HEK293 (cell line): ENCODE results near the gene ARHGAP6.

Experiments
- CTCF ChIA-PET: fragments of 350-600 bp; formaldehyde crosslinking; extraction: SDS; loops from one replicate; lab custom pipeline; 2021; ENCODE audit warnings: antibody characterized with exemption; lab: Yijun Ruan, JAX
- POLR2A ChIA-PET: fragments of 300-600 bp; formaldehyde crosslinking; extraction: SDS; loops from one replicate; lab custom pipeline; 2020; ENCODE audit warnings: antibody characterized with exemption, inconsistent platforms; lab: Yijun Ruan, JAX
- H3K27ac ChIP-seq: fragments of 200-500 bp; sonication (Bioruptor generic); 2 replicates; pipeline ENCODE4 v1.5.1; 2014; ENCODE audit warnings: low read depth, low read length, control low read depth, inconsistent platforms; ENCODE audit errors: extremely low read depth
- H3K36me3 ChIP-seq, 2 experiments: fragments of 200-500 bp in 1 of 2; sonication (Bioruptor generic) in 1 of 2; 1 replicate in 1 of 2; 2 replicates in 1 of 2; pipeline ENCODE4 v1.5.1; 2014 to 2017; ENCODE audit warnings: inconsistent platforms in 2 of 2, low read length in 2 of 2; ENCODE audit not compliant: control insufficient read depth in 2 of 2, insufficient read depth in 1 of 2
- H3K4me1 ChIP-seq: fragments of 200-500 bp; sonication (Bioruptor generic); 2 replicates; pipeline ENCODE4 v1.5.1; 2014; ENCODE audit warnings: mild to moderate bottlenecking, low read length, inconsistent platforms; ENCODE audit not compliant: control insufficient read depth, insufficient read depth
- H3K4me3 ChIP-seq: 2 replicates; pipeline ENCODE4 v1.5.1; 2011; ENCODE audit warnings: low read depth, mild to moderate bottlenecking, control low read depth, low read length, moderate library complexity
- H3K9me3 ChIP-seq: fragments of 200-500 bp; sonication (Bioruptor generic); 2 replicates; pipeline ENCODE4 v1.5.1; 2014; ENCODE audit warnings: low read depth, low read length, inconsistent platforms; ENCODE audit not compliant: control insufficient read depth, insufficient read depth
- HOXD13 ChIP-seq: sonication (generic); formaldehyde crosslinking; IDR thresholded peaks from 2 replicates; pipeline ENCODE4 v1.8.0; 2022; ENCODE audit warnings: missing genetic modification reagents, borderline replicate concordance
- KLF10 ChIP-seq: fragments of 450-650 bp; IDR thresholded peaks from 2 replicates; pipeline ENCODE4 v1.5.1; 2018; ENCODE audit warnings: missing biosample characterization, mild to moderate bottlenecking, missing genetic modification characterization
- ZBTB20 ChIP-seq: fragments of 450-650 bp; formaldehyde crosslinking; IDR thresholded peaks from 2 replicates; pipeline ENCODE4 v1.5.1; 2016; ENCODE audit warnings: missing biosample characterization, missing genetic modification characterization
- ZNF132 ChIP-seq: fragments of 450-650 bp; formaldehyde crosslinking; IDR thresholded peaks from 2 replicates; pipeline ENCODE4 v1.5.1; 2017; ENCODE audit warnings: missing biosample characterization, missing genetic modification characterization, borderline replicate concordance
- ZNF133 ChIP-seq: fragments of 450-650 bp; formaldehyde crosslinking; IDR thresholded peaks from 2 replicates; pipeline ENCODE4 v1.5.1; 2016; ENCODE audit warnings: missing biosample characterization, missing genetic modification characterization
- ZNF184 ChIP-seq: fragments of 450-650 bp; IDR thresholded peaks from 2 replicates; pipeline ENCODE4 v1.5.1; 2018; ENCODE audit warnings: missing biosample characterization, mild to moderate bottlenecking, missing genetic modification characterization
- ZNF274 ChIP-seq, 2 experiments: fragments of 200-500 bp in 1 of 2; fragments of 450-650 bp in 1 of 2; sonication (Bioruptor generic) in 1 of 2; formaldehyde crosslinking in 1 of 2; IDR thresholded peaks; 2 replicates each; pipeline versions ENCODE4 v1.5.1 to v1.6.1; 2014 to 2016; ENCODE audit warnings: borderline replicate concordance in 1 of 2, inconsistent platforms in 1 of 2, low read length in 1 of 2, missing biosample characterization in 1 of 2, missing genetic modification characterization in 1 of 2
- ZNF354C ChIP-seq: fragments of 450-650 bp; formaldehyde crosslinking; IDR thresholded peaks from 2 replicates; pipeline ENCODE4 v1.5.1; 2016; ENCODE audit warnings: missing biosample characterization, missing genetic modification characterization, low read depth, borderline replicate concordance
- ZNF501 ChIP-seq: fragments of 450-650 bp; formaldehyde crosslinking; IDR thresholded peaks from 2 replicates; pipeline ENCODE4 v1.5.1; 2016; ENCODE audit warnings: missing biosample characterization, missing genetic modification characterization
- ZNF600 ChIP-seq: fragments of 450-650 bp; formaldehyde crosslinking; IDR thresholded peaks from 2 replicates; pipeline ENCODE4 v1.5.1; 2016; ENCODE audit warnings: missing biosample characterization, missing genetic modification characterization
- TF ChIP-seq, protein P1 (sequence below): fragments of 450-650 bp; formaldehyde crosslinking; IDR thresholded peaks from 2 replicates; pipeline ENCODE4 v1.5.1; 2016; ENCODE audit warnings: missing biosample characterization, missing genetic modification characterization, borderline replicate concordance
- TF ChIP-seq, protein P2 (sequence below): fragments of 450-650 bp; formaldehyde crosslinking; IDR thresholded peaks from 2 replicates; pipeline ENCODE4; 2016; ENCODE audit warnings: missing biosample characterization, missing genetic modification characterization
- TF ChIP-seq, protein P3 (sequence below): fragments of 450-650 bp; formaldehyde crosslinking; IDR thresholded peaks from 2 replicates; pipeline ENCODE4 v1.5.1; 2016; ENCODE audit warnings: missing biosample characterization, missing genetic modification characterization
- TF ChIP-seq, protein P4 (sequence below): fragments of 450-650 bp; formaldehyde crosslinking; IDR thresholded peaks from 2 replicates; pipeline ENCODE4 v1.5.1; 2017; ENCODE audit warnings: missing biosample characterization, missing genetic modification characterization
- TF ChIP-seq, protein P5 (sequence below): fragments of 450-650 bp; formaldehyde crosslinking; IDR thresholded peaks from 2 replicates; pipeline ENCODE4 v1.5.1; 2016; ENCODE audit warnings: missing biosample characterization, missing genetic modification characterization
- TF ChIP-seq, protein P6 (sequence below): fragments of 450-650 bp; formaldehyde crosslinking; conservative IDR thresholded peaks from 2 replicates; pipeline ENCODE4 v1.5.1; 2016; ENCODE audit warnings: low read depth, missing biosample characterization, missing genetic modification characterization

ARHGAP6 gene

DNA sequence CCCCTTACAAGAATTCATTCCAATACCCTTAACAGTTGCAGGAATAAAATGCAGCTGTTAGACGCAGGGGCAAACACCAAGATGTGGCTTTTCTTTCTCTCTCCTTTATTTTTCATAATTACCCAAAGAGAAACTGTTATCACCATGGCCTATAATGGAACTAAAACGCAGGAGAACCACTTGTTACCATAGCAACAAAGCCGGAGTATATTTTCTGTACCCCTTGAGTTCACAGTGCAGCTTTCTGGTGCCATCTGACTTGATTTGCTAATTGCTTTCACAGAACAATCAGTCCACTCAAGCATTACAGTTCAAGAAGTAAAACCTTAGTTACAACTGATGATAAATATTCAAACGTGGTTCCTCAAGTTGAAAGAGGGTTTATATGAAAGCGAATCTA lies 214.6 kb downstream of the ARHGAP6 start (continued):
- TF ChIP-seq KLF10 (tag by site-specific recombination) (no peak), ZNF184 (tag by site-specific recombination) (no peak), ZNF501 (no peak), ZNF354C (tag by site-specific recombination) (no peak)

DNA sequence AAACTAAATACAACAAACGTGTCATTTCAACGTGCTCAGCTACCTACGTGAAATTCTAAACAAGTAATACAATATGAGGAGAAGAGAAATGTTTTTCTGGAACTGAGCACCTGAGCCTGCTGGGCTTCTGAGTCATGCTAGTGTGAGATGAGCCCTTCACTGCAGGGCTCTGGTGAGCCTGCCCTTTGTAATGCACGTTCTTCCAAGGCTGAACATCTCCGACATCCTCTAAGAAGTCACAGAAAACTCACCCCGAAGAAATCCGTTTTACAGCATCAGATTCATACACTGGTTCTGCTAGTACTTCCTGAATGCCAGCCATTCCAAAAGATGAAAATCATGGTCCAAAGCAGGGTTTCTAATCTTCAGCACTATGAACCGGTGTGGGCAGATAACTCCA lies 215.4 kb downstream of the ARHGAP6 start:
- ChIA-PET CTCF (no interaction called here), POLR2A (no interaction called here)
- no peak overlapping the region for H3K4me3 ChIP-seq
- no peaks in the 10 kb centered on the region for H3K9me3 ChIP-seq
- H3K4me1 ChIP-seq, result no peaks in the 10 kb centered on the region
- no peak overlapping the region for H3K27ac ChIP-seq
- TF ChIP-seq ZNF133 (tag by site-specific recombination), result no peak
- no peaks in the 10 kb centered on the region for H3K36me3 ChIP-seq

DNA sequence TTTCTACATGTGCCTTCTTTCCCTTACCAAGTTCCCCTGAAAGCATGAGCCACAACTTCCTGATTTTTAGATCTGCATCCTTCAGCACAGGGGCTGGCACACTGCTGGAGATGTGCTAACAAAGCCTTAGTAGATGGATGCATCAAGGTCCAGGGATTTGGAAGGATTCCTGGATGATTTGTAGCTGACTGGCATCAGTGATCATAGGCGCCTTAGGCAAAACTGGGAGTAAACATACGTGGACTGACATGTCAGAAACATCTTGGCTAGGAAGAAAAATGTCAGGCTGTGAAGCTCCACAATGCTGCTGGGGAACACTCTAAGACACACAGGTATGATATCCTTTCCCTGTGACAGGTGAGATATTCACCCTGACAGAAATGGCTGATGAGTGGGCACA lies 216.1 kb downstream of the ARHGAP6 start:
- ChIA-PET CTCF (interaction anchor here (0.6 kb wide), 1 partner anchor 11 kb away, joined by 3 read pairs; no protein-coding TSS in a partner anchor), POLR2A (no interaction called here)
- H3K36me3 ChIP-seq, result no peaks in the 10 kb centered on the region
- no peak overlapping the region for H3K27ac ChIP-seq
- TF ChIP-seq, protein P1, sequence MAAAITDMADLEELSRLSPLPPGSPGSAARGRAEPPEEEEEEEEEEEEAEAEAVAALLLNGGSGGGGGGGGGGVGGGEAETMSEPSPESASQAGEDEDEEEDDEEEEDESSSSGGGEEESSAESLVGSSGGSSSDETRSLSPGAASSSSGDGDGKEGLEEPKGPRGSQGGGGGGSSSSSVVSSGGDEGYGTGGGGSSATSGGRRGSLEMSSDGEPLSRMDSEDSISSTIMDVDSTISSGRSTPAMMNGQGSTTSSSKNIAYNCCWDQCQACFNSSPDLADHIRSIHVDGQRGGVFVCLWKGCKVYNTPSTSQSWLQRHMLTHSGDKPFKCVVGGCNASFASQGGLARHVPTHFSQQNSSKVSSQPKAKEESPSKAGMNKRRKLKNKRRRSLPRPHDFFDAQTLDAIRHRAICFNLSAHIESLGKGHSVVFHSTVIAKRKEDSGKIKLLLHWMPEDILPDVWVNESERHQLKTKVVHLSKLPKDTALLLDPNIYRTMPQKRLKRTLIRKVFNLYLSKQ (tag by site-specific recombination), result no peak
- TF ChIP-seq ZNF132 (tag by site-specific recombination) (no peak), ZNF274 (IDR thresholded peaks at IDR 0.05; ENCODE audit: low read length) (no peak), ZNF274 (tag by site-specific recombination; IDR thresholded peaks at IDR 0.05; ENCODE audit: borderline replicate concordance) (no peak), ZNF600 (tag by site-specific recombination) (no peak), HOXD13 (CRISPR knock-in tag) (no peak), ZBTB20 (tag by site-specific recombination) (no peak)
- TF ChIP-seq, protein P2, sequence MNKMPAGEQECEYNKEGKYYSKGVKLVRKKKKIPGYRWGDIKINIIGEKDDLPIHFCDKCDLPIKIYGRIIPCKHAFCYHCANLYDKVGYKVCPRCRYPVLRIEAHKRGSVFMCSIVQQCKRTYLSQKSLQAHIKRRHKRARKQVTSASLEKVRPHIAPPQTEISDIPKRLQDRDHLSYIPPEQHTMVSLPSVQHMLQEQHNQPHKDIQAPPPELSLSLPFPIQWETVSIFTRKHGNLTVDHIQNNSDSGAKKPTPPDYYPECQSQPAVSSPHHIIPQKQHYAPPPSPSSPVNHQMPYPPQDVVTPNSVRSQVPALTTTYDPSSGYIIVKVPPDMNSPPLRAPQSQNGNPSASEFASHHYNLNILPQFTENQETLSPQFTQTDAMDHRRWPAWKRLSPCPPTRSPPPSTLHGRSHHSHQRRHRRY (tag by site-specific recombination), result no peak
- TF ChIP-seq, protein P3, sequence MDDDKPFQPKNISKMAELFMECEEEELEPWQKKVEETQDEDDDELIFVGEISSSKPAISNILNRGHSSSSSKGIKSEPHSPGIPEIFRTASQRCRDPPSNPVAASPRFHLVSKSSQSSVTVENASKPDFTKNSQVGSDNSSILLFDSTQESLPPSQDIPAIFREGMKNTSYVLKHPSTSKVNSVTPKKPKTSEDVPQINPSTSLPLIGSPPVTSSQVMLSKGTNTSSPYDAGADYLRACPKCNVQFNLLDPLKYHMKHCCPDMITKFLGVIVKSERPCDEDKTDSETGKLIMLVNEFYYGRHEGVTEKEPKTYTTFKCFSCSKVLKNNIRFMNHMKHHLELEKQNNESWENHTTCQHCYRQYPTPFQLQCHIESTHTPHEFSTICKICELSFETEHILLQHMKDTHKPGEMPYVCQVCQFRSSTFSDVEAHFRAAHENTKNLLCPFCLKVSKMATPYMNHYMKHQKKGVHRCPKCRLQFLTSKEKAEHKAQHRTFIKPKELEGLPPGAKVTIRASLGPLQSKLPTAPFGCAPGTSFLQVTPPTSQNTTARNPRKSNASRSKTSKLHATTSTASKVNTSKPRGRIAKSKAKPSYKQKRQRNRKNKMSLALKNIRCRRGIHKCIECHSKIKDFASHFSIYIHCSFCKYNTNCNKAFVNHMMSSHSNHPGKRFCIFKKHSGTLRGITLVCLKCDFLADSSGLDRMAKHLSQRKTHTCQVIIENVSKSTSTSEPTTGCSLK, result no peak
- TF ChIP-seq, protein P4, sequence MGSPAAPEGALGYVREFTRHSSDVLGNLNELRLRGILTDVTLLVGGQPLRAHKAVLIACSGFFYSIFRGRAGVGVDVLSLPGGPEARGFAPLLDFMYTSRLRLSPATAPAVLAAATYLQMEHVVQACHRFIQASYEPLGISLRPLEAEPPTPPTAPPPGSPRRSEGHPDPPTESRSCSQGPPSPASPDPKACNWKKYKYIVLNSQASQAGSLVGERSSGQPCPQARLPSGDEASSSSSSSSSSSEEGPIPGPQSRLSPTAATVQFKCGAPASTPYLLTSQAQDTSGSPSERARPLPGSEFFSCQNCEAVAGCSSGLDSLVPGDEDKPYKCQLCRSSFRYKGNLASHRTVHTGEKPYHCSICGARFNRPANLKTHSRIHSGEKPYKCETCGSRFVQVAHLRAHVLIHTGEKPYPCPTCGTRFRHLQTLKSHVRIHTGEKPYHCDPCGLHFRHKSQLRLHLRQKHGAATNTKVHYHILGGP (tag by site-specific recombination), result no peak
- TF ChIP-seq, protein P5, sequence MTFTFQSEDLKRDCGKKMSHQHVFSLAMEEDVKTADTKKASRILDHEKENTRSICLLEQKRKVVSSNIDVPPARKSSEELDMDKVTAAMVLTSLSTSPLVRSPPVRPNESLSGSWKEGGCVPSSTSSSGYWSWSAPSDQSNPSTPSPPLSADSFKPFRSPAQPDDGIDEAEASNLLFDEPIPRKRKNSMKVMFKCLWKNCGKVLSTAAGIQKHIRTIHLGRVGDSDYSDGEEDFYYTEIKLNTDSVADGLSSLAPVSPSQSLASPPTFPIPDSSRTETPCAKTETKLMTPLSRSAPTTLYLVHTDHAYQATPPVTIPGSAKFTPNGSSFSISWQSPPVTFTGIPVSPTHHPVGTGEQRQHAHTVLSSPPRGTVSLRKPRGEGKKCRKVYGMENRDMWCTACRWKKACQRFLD (tag by site-specific recombination), result no peak
- TF ChIP-seq, protein P6, sequence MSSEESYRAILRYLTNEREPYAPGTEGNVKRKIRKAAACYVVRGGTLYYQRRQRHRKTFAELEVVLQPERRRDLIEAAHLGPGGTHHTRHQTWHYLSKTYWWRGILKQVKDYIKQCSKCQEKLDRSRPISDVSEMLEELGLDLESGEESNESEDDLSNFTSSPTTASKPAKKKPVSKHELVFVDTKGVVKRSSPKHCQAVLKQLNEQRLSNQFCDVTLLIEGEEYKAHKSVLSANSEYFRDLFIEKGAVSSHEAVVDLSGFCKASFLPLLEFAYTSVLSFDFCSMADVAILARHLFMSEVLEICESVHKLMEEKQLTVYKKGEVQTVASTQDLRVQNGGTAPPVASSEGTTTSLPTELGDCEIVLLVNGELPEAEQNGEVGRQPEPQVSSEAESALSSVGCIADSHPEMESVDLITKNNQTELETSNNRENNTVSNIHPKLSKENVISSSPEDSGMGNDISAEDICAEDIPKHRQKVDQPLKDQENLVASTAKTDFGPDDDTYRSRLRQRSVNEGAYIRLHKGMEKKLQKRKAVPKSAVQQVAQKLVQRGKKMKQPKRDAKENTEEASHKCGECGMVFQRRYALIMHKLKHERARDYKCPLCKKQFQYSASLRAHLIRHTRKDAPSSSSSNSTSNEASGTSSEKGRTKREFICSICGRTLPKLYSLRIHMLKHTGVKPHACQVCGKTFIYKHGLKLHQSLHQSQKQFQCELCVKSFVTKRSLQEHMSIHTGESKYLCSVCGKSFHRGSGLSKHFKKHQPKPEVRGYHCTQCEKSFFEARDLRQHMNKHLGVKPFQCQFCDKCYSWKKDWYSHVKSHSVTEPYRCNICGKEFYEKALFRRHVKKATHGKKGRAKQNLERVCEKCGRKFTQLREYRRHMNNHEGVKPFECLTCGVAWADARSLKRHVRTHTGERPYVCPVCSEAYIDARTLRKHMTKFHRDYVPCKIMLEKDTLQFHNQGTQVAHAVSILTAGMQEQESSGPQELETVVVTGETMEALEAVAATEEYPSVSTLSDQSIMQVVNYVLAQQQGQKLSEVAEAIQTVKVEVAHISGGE, result no peak
- H3K9me3 ChIP-seq, result no peaks in the 10 kb centered on the region
- no peaks in the 10 kb centered on the region for H3K4me1 ChIP-seq
- H3K4me3 ChIP-seq, result no peak overlapping the region
